Measurements from ENCODE around the gene CBX8.

The CBX8 gene

GRCh38 chr17:79815836-79816461 is 19.1 kb upstream of the CBX8 start:
- peak overlapping the region; percentile 97 for H3K27ac ChIP-seq
- TF ChIP-seq, protein P1, sequence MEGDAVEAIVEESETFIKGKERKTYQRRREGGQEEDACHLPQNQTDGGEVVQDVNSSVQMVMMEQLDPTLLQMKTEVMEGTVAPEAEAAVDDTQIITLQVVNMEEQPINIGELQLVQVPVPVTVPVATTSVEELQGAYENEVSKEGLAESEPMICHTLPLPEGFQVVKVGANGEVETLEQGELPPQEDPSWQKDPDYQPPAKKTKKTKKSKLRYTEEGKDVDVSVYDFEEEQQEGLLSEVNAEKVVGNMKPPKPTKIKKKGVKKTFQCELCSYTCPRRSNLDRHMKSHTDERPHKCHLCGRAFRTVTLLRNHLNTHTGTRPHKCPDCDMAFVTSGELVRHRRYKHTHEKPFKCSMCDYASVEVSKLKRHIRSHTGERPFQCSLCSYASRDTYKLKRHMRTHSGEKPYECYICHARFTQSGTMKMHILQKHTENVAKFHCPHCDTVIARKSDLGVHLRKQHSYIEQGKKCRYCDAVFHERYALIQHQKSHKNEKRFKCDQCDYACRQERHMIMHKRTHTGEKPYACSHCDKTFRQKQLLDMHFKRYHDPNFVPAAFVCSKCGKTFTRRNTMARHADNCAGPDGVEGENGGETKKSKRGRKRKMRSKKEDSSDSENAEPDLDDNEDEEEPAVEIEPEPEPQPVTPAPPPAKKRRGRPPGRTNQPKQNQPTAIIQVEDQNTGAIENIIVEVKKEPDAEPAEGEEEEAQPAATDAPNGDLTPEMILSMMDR (conservative IDR thresholded peaks at IDR 0.05): no peak
- no peak for TF ChIP-seq ZFX (IDR thresholded peaks at IDR 0.05)

DNA sequence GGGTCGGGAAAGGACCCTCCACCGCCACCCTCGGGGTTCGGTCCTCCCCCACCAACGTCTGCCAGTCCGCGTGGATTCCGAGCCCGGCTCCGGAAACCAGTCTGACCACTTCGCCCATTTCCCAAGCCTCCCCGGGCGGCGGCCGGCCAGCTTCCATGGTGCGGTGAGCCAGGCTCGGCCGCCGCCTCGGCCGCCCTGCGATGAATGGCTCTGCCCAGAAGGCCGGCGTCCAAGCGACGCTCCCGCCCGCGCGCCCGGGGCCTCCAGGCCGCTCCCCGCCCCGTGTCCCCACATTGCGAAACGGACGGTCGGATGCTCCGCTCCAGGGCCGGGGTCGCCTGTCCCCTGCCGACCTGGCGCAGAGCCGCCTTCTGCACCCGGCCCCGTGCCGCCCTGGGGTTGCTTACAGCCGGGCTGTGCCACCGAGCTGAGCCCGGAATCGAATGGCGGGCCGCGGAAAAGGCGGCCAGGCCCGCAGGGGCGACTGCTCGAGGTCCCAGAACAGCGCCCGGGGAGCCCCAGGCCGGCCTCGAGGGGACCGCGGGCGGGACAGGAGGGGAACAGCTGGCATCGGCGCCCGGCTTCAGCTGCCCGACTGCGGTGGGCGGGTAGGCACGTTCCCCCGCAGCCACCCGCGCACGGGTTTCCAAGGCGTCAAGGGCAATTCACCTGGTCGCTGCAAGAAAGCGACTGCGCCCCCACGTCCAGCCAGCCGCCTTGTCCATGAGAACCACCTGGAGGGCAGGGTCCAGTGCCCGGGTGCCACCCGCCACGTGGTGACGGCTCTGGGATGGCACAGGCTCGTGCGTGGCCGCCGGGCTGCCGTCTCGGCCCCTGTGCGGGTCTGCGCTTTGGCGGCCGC is 18.3 kb upstream of the CBX8 start:
- TF ChIP-seq, protein P1 (conservative IDR thresholded peaks at IDR 0.05): no peak
- peak; percentile 76; the same call in 1 of the 2 replicates for TF ChIP-seq ZFX (IDR thresholded peaks at IDR 0.05)
- H3K27ac ChIP-seq: peak overlapping the region; percentile 97

DNA sequence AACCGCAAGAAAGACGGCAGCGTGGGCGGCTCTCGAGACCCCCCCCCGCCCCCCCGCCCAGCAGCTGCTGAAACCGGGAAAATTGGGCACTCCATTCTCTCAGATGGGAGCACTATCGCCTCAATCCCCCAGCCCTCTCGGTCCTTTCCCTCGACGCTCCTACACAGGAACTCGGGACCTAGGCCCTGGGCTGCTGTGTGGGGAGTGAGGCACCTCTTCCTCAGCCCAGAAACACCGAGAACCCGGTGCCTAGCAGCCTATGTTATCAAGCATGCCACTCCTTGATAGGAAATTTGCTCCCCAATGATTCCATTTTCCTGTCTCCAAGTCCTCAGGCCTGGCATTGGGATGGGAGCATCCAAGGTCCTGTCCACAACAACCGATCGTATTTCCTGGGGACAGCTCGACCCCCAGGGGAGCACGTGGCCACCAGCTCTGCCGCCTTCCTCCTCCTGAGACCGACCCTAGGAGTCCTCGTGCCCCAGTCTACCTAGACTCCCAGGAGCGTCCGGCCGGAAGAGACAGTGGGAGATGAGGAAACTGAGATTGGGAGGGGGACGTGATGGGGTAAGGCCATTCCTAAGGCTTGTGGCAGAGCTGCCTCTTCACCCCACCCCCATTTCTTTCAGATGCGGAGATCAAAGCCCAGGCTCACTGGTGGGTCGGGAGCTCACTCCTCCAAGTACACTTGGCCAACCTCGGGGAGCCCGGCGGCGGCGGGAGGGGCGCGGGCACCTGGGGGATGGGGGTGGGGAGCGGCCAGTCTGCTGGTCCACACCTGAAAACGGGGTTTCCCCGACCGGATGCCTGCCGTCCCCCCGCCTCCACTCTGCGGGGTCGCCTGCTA is 17.5 kb upstream of the CBX8 start:
- H3K27ac ChIP-seq: peak overlapping the region; percentile 97
- TF ChIP-seq, protein P1 (conservative IDR thresholded peaks at IDR 0.05): no peak
- no peak for TF ChIP-seq ZFX (IDR thresholded peaks at IDR 0.05)

- peak overlapping the region; percentile 97 for H3K27ac ChIP-seq
- TF ChIP-seq, protein P1 (conservative IDR thresholded peaks at IDR 0.05): no peak
- TF ChIP-seq ZFX (IDR thresholded peaks at IDR 0.05): no peak
Measured at GRCh38 chr17:79813297-79814126, 16.6 kb upstream of the CBX8 start.

DNA sequence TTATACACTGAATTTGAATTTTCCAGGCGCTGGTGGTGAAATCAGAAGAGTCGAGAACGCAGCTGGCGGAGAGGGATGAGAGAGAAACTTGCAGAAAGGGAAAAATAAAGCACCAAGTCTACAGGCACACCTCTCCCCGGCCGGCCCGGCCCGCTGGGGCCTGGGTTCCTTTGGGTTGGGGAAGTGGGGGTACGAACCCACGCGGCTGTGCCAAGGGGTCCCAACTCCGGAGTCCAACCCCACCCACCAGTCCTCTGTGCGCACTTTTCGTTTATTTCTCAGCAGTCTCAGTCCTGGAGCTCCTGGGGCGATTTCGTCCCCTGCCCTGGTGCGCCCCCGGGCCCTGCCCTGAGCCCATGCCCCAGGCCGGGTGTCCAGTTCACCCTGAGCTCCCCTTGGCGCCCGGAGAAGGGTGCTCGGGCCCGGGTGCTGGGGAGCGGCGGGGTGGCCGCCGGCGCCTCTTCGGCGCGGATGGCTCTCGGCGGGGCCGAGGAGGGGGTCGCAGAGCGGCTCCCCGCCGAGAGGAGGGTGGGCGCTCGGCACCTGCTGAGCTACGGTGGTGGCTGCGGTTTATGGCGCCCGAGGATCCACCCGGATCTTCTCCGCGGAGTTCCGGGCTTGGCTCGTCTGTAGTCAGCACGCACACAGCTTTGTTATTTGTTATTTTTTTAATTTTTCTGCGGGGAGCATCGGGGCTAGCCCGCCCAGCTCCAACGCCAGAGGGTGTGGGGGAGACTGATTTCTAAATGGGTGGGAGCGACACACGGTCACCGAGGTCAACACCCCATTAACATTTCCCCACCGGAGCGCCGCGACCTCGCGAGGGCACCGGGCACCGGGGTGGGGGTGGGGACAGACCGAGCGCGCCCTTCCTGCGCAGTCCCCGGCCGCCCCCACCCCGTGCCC is 15.7 kb upstream of the CBX8 start:
- peak overlapping the region; percentile 97 for H3K27ac ChIP-seq
- no peak for TF ChIP-seq ZFX (IDR thresholded peaks at IDR 0.05)
- TF ChIP-seq, protein P1 (conservative IDR thresholded peaks at IDR 0.05): no peak

DNA sequence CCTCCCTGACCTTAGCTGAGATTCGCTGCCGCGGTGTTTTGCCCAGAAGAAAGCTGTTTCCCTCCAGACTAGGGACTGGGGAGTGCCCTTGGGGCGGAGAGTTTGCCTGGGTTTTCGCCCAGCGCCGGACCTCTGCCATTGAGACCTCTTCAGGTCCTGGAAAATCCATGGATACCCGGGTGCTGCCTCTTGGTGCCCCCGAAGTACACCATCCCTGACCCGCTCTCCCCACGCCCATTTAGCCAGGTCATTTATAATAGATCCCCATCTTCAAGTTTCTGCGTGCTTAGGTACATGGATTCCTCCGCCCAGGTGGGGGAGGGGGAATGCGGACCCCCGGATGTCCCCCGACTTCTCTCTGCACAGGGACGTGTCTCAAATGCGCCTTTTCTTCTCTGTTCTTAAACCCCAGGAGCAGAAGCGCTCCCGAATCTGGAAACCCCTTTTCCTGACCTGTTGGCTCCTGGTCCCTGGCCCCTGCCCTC is 15.0 kb upstream of the CBX8 start:
- peak overlapping the region; percentile 49; the same call in 1 of the 2 replicates for H3K27ac ChIP-seq
- TF ChIP-seq ZFX (IDR thresholded peaks at IDR 0.05): no peak
- TF ChIP-seq, protein P1 (conservative IDR thresholded peaks at IDR 0.05): no peak

Data from C4-2B (cell line).